Mucosa of rectum (tissue), 2 donors: ENCODE measurements around the gene PRKRA.
"Not testable (repeated sequence)": the region's sequence is repeated elsewhere in the genome, so short reads cannot be mapped to it uniquely, and the experiment has no call there.

ENCODE experiments used
- H3K27ac ChIP-seq, 2 donors: one replicate each; pipeline ENCODE4 v1.7.0; 2013; ENCODE audit warnings: inconsistent platforms in 2 of 2, low read depth in 2 of 2, low read length in 2 of 2
- H3K27me3 ChIP-seq, 2 donors: one replicate each; pipeline ENCODE4 v1.7.0; 2013; ENCODE audit warnings: low read length in 2 of 2; ENCODE audit not compliant: control insufficient read depth in 2 of 2, insufficient read depth in 2 of 2
- H3K36me3 ChIP-seq, 2 donors: one replicate each; pipeline ENCODE4 v1.7.0; 2013; ENCODE audit warnings: low read length in 2 of 2; ENCODE audit not compliant: control insufficient read depth in 2 of 2, insufficient read depth in 2 of 2
- H3K4me1 ChIP-seq, 2 donors: one replicate each; pipeline ENCODE4 v1.7.0; 2013; ENCODE audit warnings: low read length in 2 of 2, mild to moderate bottlenecking in 1 of 2; ENCODE audit not compliant: control insufficient read depth in 2 of 2, insufficient read depth in 2 of 2
- H3K4me3 ChIP-seq, 2 donors: one replicate each; pipeline ENCODE4 v1.7.0; 2013; ENCODE audit warnings: low read length in 2 of 2
- H3K9ac ChIP-seq, 2 donors: one replicate each; pipeline ENCODE4 v1.7.0; 2013; ENCODE audit warnings: low read length in 2 of 2, low read depth in 1 of 2, mild to moderate bottlenecking in 1 of 2
- H3K9me3 ChIP-seq, 2 donors: one replicate each; pipeline ENCODE4 v1.7.0; 2013; ENCODE audit warnings: low read length in 2 of 2; ENCODE audit not compliant: control insufficient read depth in 2 of 2
- donor health status: healthy.
- donor health status: Normal muscosa, but diverticular disease.

Gene PRKRA

GRCh38 chr2:178429336-178429735 lies 21.6 kb downstream of the PRKRA start:
- peaks cover 38 to 54% of the 10 kb centered on the region in 2 donors for H3K36me3 ChIP-seq
- no peaks in the 10 kb centered on the region for H3K9me3 ChIP-seq
- H3K27me3 ChIP-seq = no peaks in the 10 kb centered on the region
- no peak overlapping the region for H3K4me3 ChIP-seq
- H3K9ac ChIP-seq = no peak overlapping the region
- no peak overlapping the region for H3K27ac ChIP-seq
- H3K4me1 ChIP-seq = no peaks in the 10 kb centered on the region

GRCh38 chr2:178428396-178428806 lies 22.6 kb downstream of the PRKRA start:
- H3K27me3 ChIP-seq = no peaks in the 10 kb centered on the region
- no peak overlapping the region for H3K4me3 ChIP-seq
- no peaks in the 10 kb centered on the region for H3K4me1 ChIP-seq
- H3K27ac ChIP-seq = no peak overlapping the region
- no peak overlapping the region for H3K9ac ChIP-seq
- H3K36me3 ChIP-seq = peaks cover 34 to 47% of the 10 kb centered on the region in 2 donors
- no peaks in the 10 kb centered on the region for H3K9me3 ChIP-seq

- Histone ChIP-seq H3K4me1 (no peaks in the 10 kb centered on the region), H3K36me3 (peaks cover 25 to 40% of the 10 kb centered on the region in 2 donors), H3K9ac (no peak overlapping the region), H3K27ac (no peak overlapping the region), H3K4me3 (no peak overlapping the region), H3K9me3 (no peaks in the 10 kb centered on the region), H3K27me3 (no peaks in the 10 kb centered on the region)
These were observed 23.5 kb downstream of the PRKRA start for GRCh38 chr2:178427458-178427857.

- no peak overlapping the region for H3K9ac ChIP-seq
- no peaks in the 10 kb centered on the region for H3K9me3 ChIP-seq
- H3K4me3 ChIP-seq = no peak overlapping the region
- H3K27ac ChIP-seq = no peak overlapping the region
- H3K4me1 ChIP-seq = no peaks in the 10 kb centered on the region
- H3K27me3 ChIP-seq = no peaks in the 10 kb centered on the region
- H3K36me3 ChIP-seq = peaks cover 15 to 31% of the 10 kb centered on the region in 2 donors
These were observed 24.6 kb downstream of the PRKRA start for GRCh38 chr2:178426388-178426787.

GRCh38 chr2:178425255-178425827 lies 25.6 kb downstream of the PRKRA start:
- Histone ChIP-seq H3K4me3 (no peak overlapping the region), H3K27me3 (no peaks in the 10 kb centered on the region), H3K4me1 (no peaks in the 10 kb centered on the region), H3K9me3 (no peaks in the 10 kb centered on the region), H3K36me3 (peaks cover 8 to 20% of the 10 kb centered on the region in 2 donors), H3K27ac (no peak overlapping the region), H3K9ac (no peak overlapping the region)

GRCh38 chr2:178423746-178424145 lies 27.2 kb downstream of the PRKRA start:
- H3K9me3 ChIP-seq, H3K4me1 ChIP-seq, H3K27me3 ChIP-seq, H3K36me3 ChIP-seq, H3K4me3 ChIP-seq, H3K27ac ChIP-seq, H3K9ac ChIP-seq: not testable (repeated sequence)

GRCh38 chr2:178422097-178422496 lies 28.9 kb downstream of the PRKRA start:
- peaks cover 4 to 5% of the 10 kb centered on the region in 2 donors for H3K36me3 ChIP-seq
- no peaks in the 10 kb centered on the region for H3K9me3 ChIP-seq
- no peak overlapping the region for H3K27ac ChIP-seq
- no peak overlapping the region for H3K4me3 ChIP-seq
- H3K4me1 ChIP-seq = no peaks in the 10 kb centered on the region
- no peak overlapping the region for H3K9ac ChIP-seq
- H3K27me3 ChIP-seq = no peaks in the 10 kb centered on the region

- no peaks in the 10 kb centered on the region for H3K4me1 ChIP-seq
- no peaks in the 10 kb centered on the region for H3K9me3 ChIP-seq
- H3K4me3 ChIP-seq = no peak overlapping the region
- H3K9ac ChIP-seq = no peak overlapping the region
- H3K27ac ChIP-seq = no peak overlapping the region
- H3K27me3 ChIP-seq = no peaks in the 10 kb centered on the region
- no peaks in the 10 kb centered on the region for H3K36me3 ChIP-seq
These were observed 30.4 kb downstream of the PRKRA start for GRCh38 chr2:178420463-178420999.

GRCh38 chr2:178419123-178419522 lies 31.9 kb downstream of the PRKRA start:
- H3K9ac ChIP-seq = no peak overlapping the region
- H3K27me3 ChIP-seq = no peaks in the 10 kb centered on the region
- peaks cover 0 to 6% of the 10 kb centered on the region in 2 donors for H3K4me1 ChIP-seq
- H3K9me3 ChIP-seq = no peaks in the 10 kb centered on the region
- H3K4me3 ChIP-seq = no peak overlapping the region
- no peak overlapping the region for H3K27ac ChIP-seq
- H3K36me3 ChIP-seq = no peaks in the 10 kb centered on the region

- H3K9me3 ChIP-seq = no peaks in the 10 kb centered on the region
- H3K36me3 ChIP-seq = no peaks in the 10 kb centered on the region
- no peak overlapping the region for H3K4me3 ChIP-seq
- no peak overlapping the region for H3K9ac ChIP-seq
- no peak overlapping the region for H3K27ac ChIP-seq
- H3K4me1 ChIP-seq = peaks cover 0 to 6% of the 10 kb centered on the region in 2 donors
- H3K27me3 ChIP-seq = no peaks in the 10 kb centered on the region
These were observed 32.5 kb downstream of the PRKRA start for GRCh38 chr2:178418426-178418825.
